Measurements from ENCODE around the gene HIPK2. TPM values are rescaled to one million over a fixed set of nuclear protein-coding genes. Genes with fewer than 3 reads are reported as not detected.

Gene HIPK2
- polyA plus RNA-seq, 2 of the 4 experiments (the other 2 are of a cell fraction): 11.3 to 12.1 TPM

DNA sequence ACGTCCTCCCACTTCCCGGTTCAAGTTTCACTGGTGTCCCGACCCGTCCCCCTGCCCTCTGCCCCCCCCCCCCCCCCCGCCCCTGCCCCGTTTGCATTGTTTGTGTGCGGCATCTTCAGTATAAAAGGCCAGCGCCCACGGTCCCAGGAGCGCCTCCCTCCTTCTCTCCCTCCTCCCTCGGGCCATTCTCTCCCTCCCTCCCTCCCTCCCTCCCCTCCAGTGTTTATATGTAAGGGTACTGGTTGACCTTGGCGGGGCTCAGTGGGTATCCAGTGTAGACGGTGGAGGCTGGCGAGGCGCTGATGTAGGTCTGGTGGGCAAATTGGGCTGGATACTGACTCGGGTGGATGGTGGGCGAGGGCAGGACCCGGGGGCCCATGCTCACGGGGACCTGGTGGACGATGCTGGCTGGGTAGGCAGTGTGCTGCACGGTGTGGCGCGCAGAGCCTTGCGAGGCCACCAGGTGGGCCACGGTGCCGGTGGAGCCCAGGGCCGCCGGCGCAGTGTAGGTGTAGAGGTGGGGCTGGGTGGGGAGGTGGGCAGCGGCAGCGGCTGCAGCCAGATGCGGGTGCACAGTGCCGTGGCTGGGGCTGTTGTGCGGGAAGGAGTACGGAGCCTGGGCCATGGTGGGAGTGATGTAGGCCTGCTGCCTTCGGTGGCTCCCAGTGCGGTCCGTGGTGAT is 205.0 kb downstream of the HIPK2 start (continued):
- TF ChIP-seq, protein P1, sequence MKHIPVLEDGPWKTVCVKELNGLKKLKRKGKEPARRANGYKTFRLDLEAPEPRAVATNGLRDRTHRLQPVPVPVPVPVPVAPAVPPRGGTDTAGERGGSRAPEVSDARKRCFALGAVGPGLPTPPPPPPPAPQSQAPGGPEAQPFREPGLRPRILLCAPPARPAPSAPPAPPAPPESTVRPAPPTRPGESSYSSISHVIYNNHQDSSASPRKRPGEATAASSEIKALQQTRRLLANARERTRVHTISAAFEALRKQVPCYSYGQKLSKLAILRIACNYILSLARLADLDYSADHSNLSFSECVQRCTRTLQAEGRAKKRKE (CRISPR knock-in tag; IDR thresholded peaks at IDR 0.05; ENCODE audit: low read depth): no peak

DNA sequence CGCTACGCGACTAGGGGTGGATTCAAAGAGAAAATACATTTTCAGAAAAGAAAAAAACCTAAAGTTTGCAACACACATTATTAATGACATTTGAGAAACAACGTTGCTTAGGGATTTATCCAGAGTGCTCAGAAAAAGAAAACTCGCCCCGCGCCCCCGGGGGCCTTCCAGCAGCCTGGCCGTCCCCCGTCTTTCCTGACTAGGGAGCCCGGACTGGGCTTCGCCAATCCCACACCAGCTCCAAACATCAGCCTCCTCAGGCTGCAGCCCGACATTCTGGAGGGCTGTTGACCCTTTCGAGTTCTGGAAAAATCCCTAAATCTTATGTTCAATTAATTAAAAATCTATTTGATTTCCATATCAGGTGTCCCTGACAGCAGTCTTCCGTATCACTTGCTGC is 205.7 kb downstream of the HIPK2 start:
- no peak for TF ChIP-seq GATA3 (IDR thresholded peaks at IDR 0.05; ENCODE audit: borderline replicate concordance)
- TF ChIP-seq CEBPB (IDR thresholded peaks at IDR 0.05): no peak
- TF ChIP-seq EHF (CRISPR knock-in tag; IDR thresholded peaks at IDR 0.05): no peak
- no peak for TF ChIP-seq ZC3H11A (IDR thresholded peaks at IDR 0.05)
- no peak for TF ChIP-seq PHF8 (IDR thresholded peaks at IDR 0.05; ENCODE audit: borderline replicate concordance, low read depth)
- no peak for TF ChIP-seq HES2 (IDR thresholded peaks at IDR 0.05)
- TF ChIP-seq, protein P2, sequence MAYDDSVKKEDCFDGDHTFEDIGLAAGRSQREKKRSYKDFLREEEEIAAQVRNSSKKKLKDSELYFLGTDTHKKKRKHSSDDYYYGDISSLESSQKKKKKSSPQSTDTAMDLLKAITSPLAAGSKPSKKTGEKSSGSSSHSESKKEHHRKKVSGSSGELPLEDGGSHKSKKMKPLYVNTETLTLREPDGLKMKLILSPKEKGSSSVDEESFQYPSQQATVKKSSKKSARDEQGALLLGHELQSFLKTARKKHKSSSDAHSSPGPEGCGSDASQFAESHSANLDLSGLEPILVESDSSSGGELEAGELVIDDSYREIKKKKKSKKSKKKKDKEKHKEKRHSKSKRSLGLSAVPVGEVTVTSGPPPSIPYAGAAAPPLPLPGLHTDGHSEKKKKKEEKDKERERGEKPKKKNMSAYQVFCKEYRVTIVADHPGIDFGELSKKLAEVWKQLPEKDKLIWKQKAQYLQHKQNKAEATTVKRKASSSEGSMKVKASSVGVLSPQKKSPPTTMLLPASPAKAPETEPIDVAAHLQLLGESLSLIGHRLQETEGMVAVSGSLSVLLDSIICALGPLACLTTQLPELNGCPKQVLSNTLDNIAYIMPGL (CRISPR knock-in tag; IDR thresholded peaks at IDR 0.05; ENCODE audit: borderline replicate concordance): no peak
- no peak for TF ChIP-seq CHD4 (IDR thresholded peaks at IDR 0.05; ENCODE audit: borderline replicate concordance)
- no peak for TF ChIP-seq SMC3 (IDR thresholded peaks at IDR 0.05)
- TF ChIP-seq NPAS2 (CRISPR knock-in tag; IDR thresholded peaks at IDR 0.05; ENCODE audit: borderline replicate concordance): no peak
- TF ChIP-seq, protein P3, sequence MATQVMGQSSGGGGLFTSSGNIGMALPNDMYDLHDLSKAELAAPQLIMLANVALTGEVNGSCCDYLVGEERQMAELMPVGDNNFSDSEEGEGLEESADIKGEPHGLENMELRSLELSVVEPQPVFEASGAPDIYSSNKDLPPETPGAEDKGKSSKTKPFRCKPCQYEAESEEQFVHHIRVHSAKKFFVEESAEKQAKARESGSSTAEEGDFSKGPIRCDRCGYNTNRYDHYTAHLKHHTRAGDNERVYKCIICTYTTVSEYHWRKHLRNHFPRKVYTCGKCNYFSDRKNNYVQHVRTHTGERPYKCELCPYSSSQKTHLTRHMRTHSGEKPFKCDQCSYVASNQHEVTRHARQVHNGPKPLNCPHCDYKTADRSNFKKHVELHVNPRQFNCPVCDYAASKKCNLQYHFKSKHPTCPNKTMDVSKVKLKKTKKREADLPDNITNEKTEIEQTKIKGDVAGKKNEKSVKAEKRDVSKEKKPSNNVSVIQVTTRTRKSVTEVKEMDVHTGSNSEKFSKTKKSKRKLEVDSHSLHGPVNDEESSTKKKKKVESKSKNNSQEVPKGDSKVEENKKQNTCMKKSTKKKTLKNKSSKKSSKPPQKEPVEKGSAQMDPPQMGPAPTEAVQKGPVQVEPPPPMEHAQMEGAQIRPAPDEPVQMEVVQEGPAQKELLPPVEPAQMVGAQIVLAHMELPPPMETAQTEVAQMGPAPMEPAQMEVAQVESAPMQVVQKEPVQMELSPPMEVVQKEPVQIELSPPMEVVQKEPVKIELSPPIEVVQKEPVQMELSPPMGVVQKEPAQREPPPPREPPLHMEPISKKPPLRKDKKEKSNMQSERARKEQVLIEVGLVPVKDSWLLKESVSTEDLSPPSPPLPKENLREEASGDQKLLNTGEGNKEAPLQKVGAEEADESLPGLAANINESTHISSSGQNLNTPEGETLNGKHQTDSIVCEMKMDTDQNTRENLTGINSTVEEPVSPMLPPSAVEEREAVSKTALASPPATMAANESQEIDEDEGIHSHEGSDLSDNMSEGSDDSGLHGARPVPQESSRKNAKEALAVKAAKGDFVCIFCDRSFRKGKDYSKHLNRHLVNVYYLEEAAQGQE (IDR thresholded peaks at IDR 0.05): no peak
- no peak for TF ChIP-seq HEYL (CRISPR knock-in tag; IDR thresholded peaks at IDR 0.05)
- TF ChIP-seq SREBF2 (IDR thresholded peaks at IDR 0.05): no peak
- TF ChIP-seq HDAC2 (IDR thresholded peaks at IDR 0.05): no peak
- TF ChIP-seq MYC (IDR thresholded peaks at IDR 0.05; ENCODE audit: borderline replicate concordance, low read length): no peak
- TF ChIP-seq JUNB (IDR thresholded peaks at IDR 0.05): no peak
- no peak for TF ChIP-seq TFCP2L1 (CRISPR knock-in tag; IDR thresholded peaks at IDR 0.05)
- no peak for TF ChIP-seq NR3C1 (IDR thresholded peaks at IDR 0.05)
- no peak for TF ChIP-seq FOSB (CRISPR knock-in tag; IDR thresholded peaks at IDR 0.05)
- WGBS (ENCODE audit: missing lambda C conversion rate): 90% methylated on average over 15 of the region's 15 CpGs
- Histone ChIP-seq H3K9me3 (no peaks in the 10 kb centered on the region), H3K4me3 (no peak overlapping the region), H3K27ac (no peak overlapping the region), H3K4me2 (no peak overlapping the region), H3K4me1 (no peaks in the 10 kb centered on the region)
- no peak for FAIRE-seq
- ChIA-PET POLR2A (no interaction called here), CTCF (interaction anchor here (5.1 kb wide), 1 partner anchor 72 kb away, joined by 18 read pairs; no protein-coding TSS in a partner anchor)
- no peak for DNase-seq (ENCODE audit: low read depth in 1 of 2, low spot score in 1 of 2)
- ATAC-seq: no peak

All from A549 (cell line).